Transverse colon (tissue), 4 donors: ENCODE results near the gene MYO7A. TPM values are rescaled to one million over a fixed set of nuclear protein-coding genes. Genes with fewer than 3 reads are reported as not detected.

Experiments
- DNase-seq: peaks from one replicate; pipeline ENCODE4 v3.0.0-alpha.2; 2019
- H3K27ac ChIP-seq, 4 donors: fragments of 200-600 bp; sonication (generic); 2 replicates each; pipeline ENCODE4 v1.5.1; 2016 to 2018; ENCODE audit warnings: inconsistent platforms in 4 of 4
- H3K27me3 ChIP-seq: fragments of 200-600 bp; sonication (generic); 2 replicates; pipeline ENCODE4 v1.5.1; 2017; ENCODE audit warnings: inconsistent platforms
- H3K36me3 ChIP-seq, 4 donors: fragments of 200-600 bp; sonication (generic); 2 replicates each; pipeline ENCODE4 v1.5.1; 2017 to 2019; ENCODE audit warnings: inconsistent platforms in 4 of 4
- H3K4me1 ChIP-seq, 4 donors: fragments of 200-600 bp; sonication (generic); 2 replicates each; pipeline ENCODE4 v1.5.1; 2017 to 2020; ENCODE audit warnings: inconsistent platforms in 4 of 4
- H3K4me3 ChIP-seq, 4 donors: fragments of 200-600 bp; sonication (generic); 1 replicate in 1 of 4; 2 replicates in 3 of 4; pipeline versions ENCODE4 v1.5.1 to v1.6.1; 2017 to 2019; ENCODE audit warnings: inconsistent platforms in 4 of 4
- H3K9me3 ChIP-seq, 2 donors: fragments of 200-600 bp; sonication (generic); 2 replicates each; pipeline ENCODE4 v1.5.1; 2017 to 2019; ENCODE audit warnings: inconsistent platforms in 2 of 2
- CTCF ChIP-seq, 5 experiments: fragments of 200-600 bp in 3 of 5; fragments of 450-650 bp in 2 of 5; sonication (generic) in 3 of 5; IDR thresholded peaks; 1 replicate in 2 of 5; 2 replicates in 3 of 5; pipeline ENCODE4 v1.5.1; 2016 to 2017; ENCODE audit warnings: antibody characterized with exemption in 5 of 5, inconsistent platforms in 3 of 5, mild to moderate bottlenecking in 2 of 5, moderate library complexity in 1 of 5
- EP300 ChIP-seq: sonication (generic); formaldehyde crosslinking; IDR thresholded peaks from one replicate; pipeline ENCODE4 v1.6.1; 2017; ENCODE audit warnings: antibody characterized with exemption, low read depth
- POLR2A ChIP-seq: fragments of 450-650 bp; IDR thresholded peaks from one replicate; pipeline ENCODE4 v1.6.1; 2016; ENCODE audit warnings: antibody characterized with exemption, mild to moderate bottlenecking, moderate library complexity
- POLR2AphosphoS5 ChIP-seq, 3 donors: sonication (generic); formaldehyde crosslinking; IDR thresholded peaks; one replicate each; pipeline ENCODE4 v1.6.1; 2016; ENCODE audit warnings: antibody characterized with exemption in 3 of 3
- WGBS, 2 donors: methylation state at CpG; one replicate each; pipeline ENCODE4 v1.1.5; 2018; ENCODE audit warnings: low coverage in 1 of 2; 5-methylcytosine and 5-hydroxymethylcytosine counted together
- in situ Hi-C, 4 donors: fragments of 200-750 bp; cut with MboI; loops; one replicate each; pipeline versions ENCODE4 v1.15.0 to v1.15.1; 2017; ENCODE audit warnings: low sequenced_read_pairs in 3 of 4, low pct_ligation_motif_present in 1 of 4, low pct_unique_long_range_greater_than_20kb in 1 of 4
- intact Hi-C: fragments of 100-400 bp; cut with DNase I; formaldehyde crosslinking; loops from one replicate; pipeline ENCODE4 v1.15.1; 2023; ENCODE audit warnings: low total_unique reads
- total RNA-seq, 4 donors: library from RNA; depleted of rRNA; stranded (reverse); fragments of >200 nt; gene quantifications; one replicate each; pipeline ENCODE4 v1.1.0, GENCODE V29; 2016

MYO7A gene
- total RNA-seq, 4 donors from 2014 or later: 4.6 to 11.2 (median 5.5) TPM

GRCh38 chr11:77195071-77195755, 67.2 kb downstream of the MYO7A start:
- in situ Hi-C loops: loop anchor here in 3 of 4 donors (10.0 to 25.0 kb wide), 4 partner anchors 158 to 360 kb away; partner anchors contain the start of gene B3GNT6 (in 1 of the 3)
- DNase-seq: no peak
- Histone ChIP-seq H3K4me1 (peaks cover 0 to 6% (median 2%) of the 10 kb centered on the region in 4 donors), H3K27me3 (no peaks in the 10 kb centered on the region), H3K36me3 (no peaks in the 10 kb centered on the region), H3K4me3 (no peak overlapping the region), H3K27ac (no peak overlapping the region), H3K9me3 (no peaks in the 10 kb centered on the region)
- no peak for TF ChIP-seq POLR2A
- TF ChIP-seq EP300: no peak
- no peak for TF ChIP-seq CTCF (IDR thresholded peaks at IDR 0.05)
- no peak for TF ChIP-seq POLR2AphosphoS5 (IDR thresholded peaks at IDR 0.05)
- 81 to 84% methylated on average over 6 to 16 of the region's 16 CpGs for WGBS, 2 donors
- intact Hi-C loops: loop anchor here (10.0 kb wide), 1 partner anchor 350 kb away; no protein-coding TSS in a partner anchor

- no peaks in the 10 kb centered on the region for H3K36me3 ChIP-seq
- no peak for DNase-seq
- H3K4me1 ChIP-seq: peaks cover 0 to 4% (median 2%) of the 10 kb centered on the region in 4 donors
- intact Hi-C loops: loop anchor here (10.0 kb wide), 1 partner anchor 348 kb away; no protein-coding TSS in a partner anchor
- in situ Hi-C loops: loop anchor here in 3 of 4 donors (10.0 to 25.0 kb wide), 4 partner anchors 160 to 358 kb away; partner anchors contain the start of gene B3GNT6 (in 1 of the 3)
- WGBS, 2 donors: 87 to 93% methylated on average over 3 to 8 of the region's 8 CpGs
- H3K9me3 ChIP-seq: no peaks in the 10 kb centered on the region
- TF ChIP-seq POLR2A (no peak), POLR2AphosphoS5 (IDR thresholded peaks at IDR 0.05) (no peak), EP300 (no peak)
- no peaks in the 10 kb centered on the region for H3K27me3 ChIP-seq
- no peak overlapping the region for H3K27ac ChIP-seq
- H3K4me3 ChIP-seq: no peak overlapping the region
These were observed 68.9 kb downstream of the MYO7A start for GRCh38 chr11:77196961-77197360.

GRCh38 chr11:77197626-77198320, 69.7 kb downstream of the MYO7A start:
- Histone ChIP-seq H3K9me3 (no peaks in the 10 kb centered on the region), H3K4me3 (no peak overlapping the region), H3K4me1 (peaks cover 0 to 3% (median 0%) of the 10 kb centered on the region in 4 donors), H3K36me3 (no peaks in the 10 kb centered on the region), H3K27me3 (no peaks in the 10 kb centered on the region), H3K27ac (no peak overlapping the region)
- no peak for DNase-seq
- in situ Hi-C loops: loop anchor here in 3 of 4 donors (10.0 to 25.0 kb wide), 4 partner anchors 160 to 357 kb away; partner anchors contain the start of gene B3GNT6 (in 1 of the 3)
- intact Hi-C loops: loop anchor here (10.0 kb wide), 1 partner anchor 347 kb away; no protein-coding TSS in a partner anchor
- WGBS, 2 donors: 88 to 89% methylated on average over 1 to 14 of the region's 14 CpGs
- TF ChIP-seq CTCF (IDR thresholded peaks at IDR 0.05) (no peak), POLR2AphosphoS5 (IDR thresholded peaks at IDR 0.05) (no peak), POLR2A (no peak), EP300 (no peak)

GRCh38 chr11:77198440-77198849, 70.4 kb downstream of the MYO7A start:
- peaks cover 0 to 3% (median 0%) of the 10 kb centered on the region in 4 donors for H3K4me1 ChIP-seq
- intact Hi-C loops (loop anchor here (10.0 kb wide), 1 partner anchor 346 kb away; no protein-coding TSS in a partner anchor), in situ Hi-C loops (loop anchor here in 3 of 4 donors (10.0 to 25.0 kb wide), 4 partner anchors 161 to 356 kb away; partner anchors contain the start of gene B3GNT6 (in 1 of the 3))
- H3K4me3 ChIP-seq: no peak overlapping the region
- H3K36me3 ChIP-seq: no peaks in the 10 kb centered on the region
- TF ChIP-seq CTCF (IDR thresholded peaks at IDR 0.05) (no peak), POLR2A (no peak), POLR2AphosphoS5 (IDR thresholded peaks at IDR 0.05) (no peak), EP300 (no peak)
- no peak overlapping the region for H3K27ac ChIP-seq
- 69% methylated on average over 11 of the region's 11 CpGs; no CpG with 5 or more reads in 1 of the 2 donors for WGBS, 2 donors
- H3K9me3 ChIP-seq: no peaks in the 10 kb centered on the region
- DNase-seq: no peak
- no peaks in the 10 kb centered on the region for H3K27me3 ChIP-seq
